WTC11 (cell line): ENCODE results near the gene BLM. TPM values are rescaled to one million over a fixed set of nuclear protein-coding genes. Genes with fewer than 3 reads are reported as not detected.

Source experiments
- ATAC-seq: fragments of 200-7000 bp; cut with Tn5 transposase; 2 replicates; pipeline ENCODE4 v1.10.0; 2021; ENCODE audit warnings: mild to moderate bottlenecking, moderate library complexity
- CTCF ChIA-PET: fragments of 300-600 bp; sonication (Branson Sonifier 250); formaldehyde crosslinking; loops from one replicate; lab custom pipeline; 2021; ENCODE audit warnings: antibody characterized with exemption; lab: Charles Lee
- POLR2A ChIA-PET: fragments of 350-600 bp; sonication (Branson Sonifier 250); formaldehyde crosslinking; loops from one replicate; lab custom pipeline; 2021; ENCODE audit warnings: antibody characterized with exemption; lab: Charles Lee
- DNase-seq: peaks from one replicate; pipeline ENCODE4 v3.0.0; 2021; ENCODE audit warnings: low spot score
- H3K27ac Mint-ChIP-seq: 2 replicates; pipeline ENCODE4 v1.8.0; 2021; ENCODE audit warnings: mixed read lengths
- H3K27me3 Mint-ChIP-seq: 2 replicates; pipeline ENCODE4 v1.8.0; 2021; ENCODE audit warnings: low read depth, mild to moderate bottlenecking, moderate library complexity, mixed read lengths
- H3K36me3 Mint-ChIP-seq: 2 replicates; pipeline ENCODE4 v1.8.0; 2021; ENCODE audit warnings: mixed read lengths
- H3K4me1 Mint-ChIP-seq: 2 replicates; pipeline ENCODE4 v1.8.0; 2022; ENCODE audit warnings: mixed read lengths
- H3K4me3 Mint-ChIP-seq: 2 replicates; pipeline ENCODE4 v1.8.0; 2021; ENCODE audit warnings: mild to moderate bottlenecking, moderate library complexity, mixed read lengths
- H3K9me3 Mint-ChIP-seq: 2 replicates; pipeline ENCODE4 v1.8.0; 2021; ENCODE audit warnings: mixed read lengths
- ATF3 ChIP-seq: sonication (generic); formaldehyde crosslinking; conservative IDR thresholded peaks from 2 replicates; pipeline ENCODE4 v1.8.1; 2022; ENCODE audit warnings: mild to moderate bottlenecking, missing genetic modification reagents
- E2F4 ChIP-seq: sonication (generic); formaldehyde crosslinking; IDR thresholded peaks from 2 replicates; pipeline ENCODE4 v1.8.1; 2022; ENCODE audit warnings: low read depth, mild to moderate bottlenecking, moderate library complexity, missing genetic modification reagents, borderline replicate concordance
- ELF4 ChIP-seq: sonication (generic); formaldehyde crosslinking; IDR thresholded peaks from 2 replicates; pipeline ENCODE4 v1.8.1; 2022; ENCODE audit warnings: low read depth, mild to moderate bottlenecking, moderate library complexity, missing genetic modification reagents
- NR2C2 ChIP-seq: sonication (generic); formaldehyde crosslinking; IDR thresholded peaks from 2 replicates; pipeline ENCODE4 v1.8.0; 2022; ENCODE audit warnings: mild to moderate bottlenecking, missing genetic modification reagents
- RELA ChIP-seq: sonication (generic); formaldehyde crosslinking; IDR thresholded peaks from 2 replicates; pipeline ENCODE4 v1.8.1; 2022; ENCODE audit warnings: missing genetic modification reagents, mild to moderate bottlenecking, borderline replicate concordance
- ZNF423 ChIP-seq: fragments of 250-450 bp; sonication (Bioruptor Pico); IDR thresholded peaks from 2 replicates; pipeline ENCODE4 v2.1.2; 2022; ENCODE audit warnings: mild to moderate bottlenecking, moderate library complexity
- total RNA-seq: library from RNA; stranded (reverse); gene quantifications from 3 replicates; pipeline ENCODE4 v1.2.3, GENCODE V29; 2021
- TF ChIP-seq, protein P1 (sequence below): fragments of 250-450 bp; sonication (Bioruptor Pico); IDR thresholded peaks from 2 replicates; pipeline ENCODE4 v1.9.0; 2021; ENCODE audit warnings: mild to moderate bottlenecking, borderline replicate concordance
- TF ChIP-seq, protein P2 (sequence below): sonication (generic); formaldehyde crosslinking; IDR thresholded peaks from 2 replicates; pipeline ENCODE4 v1.8.1; 2023; ENCODE audit warnings: mild to moderate bottlenecking, missing genetic modification reagents, borderline replicate concordance
- TF ChIP-seq, protein P3 (sequence below): fragments of 250-450 bp; sonication (Bioruptor Pico); IDR thresholded peaks from 2 replicates; pipeline ENCODE4 v2.1.2; 2022; ENCODE audit warnings: mild to moderate bottlenecking, moderate library complexity
- TF ChIP-seq, protein P4 (sequence below): sonication (generic); formaldehyde crosslinking; IDR thresholded peaks from 2 replicates; pipeline ENCODE4 v1.8.1; 2023; ENCODE audit warnings: mild to moderate bottlenecking, missing genetic modification reagents, moderate library complexity

BLM gene
- total RNA-seq, 1 experiment from 2014 or later, result 40.5 TPM

- TF ChIP-seq, protein P1, sequence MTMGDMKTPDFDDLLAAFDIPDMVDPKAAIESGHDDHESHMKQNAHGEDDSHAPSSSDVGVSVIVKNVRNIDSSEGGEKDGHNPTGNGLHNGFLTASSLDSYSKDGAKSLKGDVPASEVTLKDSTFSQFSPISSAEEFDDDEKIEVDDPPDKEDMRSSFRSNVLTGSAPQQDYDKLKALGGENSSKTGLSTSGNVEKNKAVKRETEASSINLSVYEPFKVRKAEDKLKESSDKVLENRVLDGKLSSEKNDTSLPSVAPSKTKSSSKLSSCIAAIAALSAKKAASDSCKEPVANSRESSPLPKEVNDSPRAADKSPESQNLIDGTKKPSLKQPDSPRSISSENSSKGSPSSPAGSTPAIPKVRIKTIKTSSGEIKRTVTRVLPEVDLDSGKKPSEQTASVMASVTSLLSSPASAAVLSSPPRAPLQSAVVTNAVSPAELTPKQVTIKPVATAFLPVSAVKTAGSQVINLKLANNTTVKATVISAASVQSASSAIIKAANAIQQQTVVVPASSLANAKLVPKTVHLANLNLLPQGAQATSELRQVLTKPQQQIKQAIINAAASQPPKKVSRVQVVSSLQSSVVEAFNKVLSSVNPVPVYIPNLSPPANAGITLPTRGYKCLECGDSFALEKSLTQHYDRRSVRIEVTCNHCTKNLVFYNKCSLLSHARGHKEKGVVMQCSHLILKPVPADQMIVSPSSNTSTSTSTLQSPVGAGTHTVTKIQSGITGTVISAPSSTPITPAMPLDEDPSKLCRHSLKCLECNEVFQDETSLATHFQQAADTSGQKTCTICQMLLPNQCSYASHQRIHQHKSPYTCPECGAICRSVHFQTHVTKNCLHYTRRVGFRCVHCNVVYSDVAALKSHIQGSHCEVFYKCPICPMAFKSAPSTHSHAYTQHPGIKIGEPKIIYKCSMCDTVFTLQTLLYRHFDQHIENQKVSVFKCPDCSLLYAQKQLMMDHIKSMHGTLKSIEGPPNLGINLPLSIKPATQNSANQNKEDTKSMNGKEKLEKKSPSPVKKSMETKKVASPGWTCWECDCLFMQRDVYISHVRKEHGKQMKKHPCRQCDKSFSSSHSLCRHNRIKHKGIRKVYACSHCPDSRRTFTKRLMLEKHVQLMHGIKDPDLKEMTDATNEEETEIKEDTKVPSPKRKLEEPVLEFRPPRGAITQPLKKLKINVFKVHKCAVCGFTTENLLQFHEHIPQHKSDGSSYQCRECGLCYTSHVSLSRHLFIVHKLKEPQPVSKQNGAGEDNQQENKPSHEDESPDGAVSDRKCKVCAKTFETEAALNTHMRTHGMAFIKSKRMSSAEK, result no peak
Observed at GRCh38 chr15:90829942-90830440, 112.8 kb downstream of the BLM start (continued).

GRCh38 chr15:90834626-90835025 is 117.5 kb downstream of the BLM start:
- DNase-seq, result no peak
- H3K9me3 Mint-ChIP-seq, result no peaks in the 10 kb centered on the region
- ChIA-PET POLR2A (no interaction called here), CTCF (interaction anchor here (1.0 to 1.4 kb wide), 2 partner anchors 51 to 97 kb away, joined by 3 to 4 read pairs; partner anchors contain the start of gene HDDC3)
- H3K27ac Mint-ChIP-seq, result no peak overlapping the region
- no peaks in the 10 kb centered on the region for H3K27me3 Mint-ChIP-seq
- no peak for ATAC-seq
- H3K4me1 Mint-ChIP-seq, result peaks cover 41% of the 10 kb centered on the region
- no peak overlapping the region for H3K4me3 Mint-ChIP-seq
- TF ChIP-seq, protein P2, sequence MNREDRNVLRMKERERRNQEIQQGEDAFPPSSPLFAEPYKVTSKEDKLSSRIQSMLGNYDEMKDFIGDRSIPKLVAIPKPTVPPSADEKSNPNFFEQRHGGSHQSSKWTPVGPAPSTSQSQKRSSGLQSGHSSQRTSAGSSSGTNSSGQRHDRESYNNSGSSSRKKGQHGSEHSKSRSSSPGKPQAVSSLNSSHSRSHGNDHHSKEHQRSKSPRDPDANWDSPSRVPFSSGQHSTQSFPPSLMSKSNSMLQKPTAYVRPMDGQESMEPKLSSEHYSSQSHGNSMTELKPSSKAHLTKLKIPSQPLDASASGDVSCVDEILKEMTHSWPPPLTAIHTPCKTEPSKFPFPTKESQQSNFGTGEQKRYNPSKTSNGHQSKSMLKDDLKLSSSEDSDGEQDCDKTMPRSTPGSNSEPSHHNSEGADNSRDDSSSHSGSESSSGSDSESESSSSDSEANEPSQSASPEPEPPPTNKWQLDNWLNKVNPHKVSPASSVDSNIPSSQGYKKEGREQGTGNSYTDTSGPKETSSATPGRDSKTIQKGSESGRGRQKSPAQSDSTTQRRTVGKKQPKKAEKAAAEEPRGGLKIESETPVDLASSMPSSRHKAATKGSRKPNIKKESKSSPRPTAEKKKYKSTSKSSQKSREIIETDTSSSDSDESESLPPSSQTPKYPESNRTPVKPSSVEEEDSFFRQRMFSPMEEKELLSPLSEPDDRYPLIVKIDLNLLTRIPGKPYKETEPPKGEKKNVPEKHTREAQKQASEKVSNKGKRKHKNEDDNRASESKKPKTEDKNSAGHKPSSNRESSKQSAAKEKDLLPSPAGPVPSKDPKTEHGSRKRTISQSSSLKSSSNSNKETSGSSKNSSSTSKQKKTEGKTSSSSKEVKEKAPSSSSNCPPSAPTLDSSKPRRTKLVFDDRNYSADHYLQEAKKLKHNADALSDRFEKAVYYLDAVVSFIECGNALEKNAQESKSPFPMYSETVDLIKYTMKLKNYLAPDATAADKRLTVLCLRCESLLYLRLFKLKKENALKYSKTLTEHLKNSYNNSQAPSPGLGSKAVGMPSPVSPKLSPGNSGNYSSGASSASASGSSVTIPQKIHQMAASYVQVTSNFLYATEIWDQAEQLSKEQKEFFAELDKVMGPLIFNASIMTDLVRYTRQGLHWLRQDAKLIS, result no peak
- TF ChIP-seq E2F4 (CRISPR knock-in tag) (no peak), RELA (no peak)
- TF ChIP-seq, protein P3, sequence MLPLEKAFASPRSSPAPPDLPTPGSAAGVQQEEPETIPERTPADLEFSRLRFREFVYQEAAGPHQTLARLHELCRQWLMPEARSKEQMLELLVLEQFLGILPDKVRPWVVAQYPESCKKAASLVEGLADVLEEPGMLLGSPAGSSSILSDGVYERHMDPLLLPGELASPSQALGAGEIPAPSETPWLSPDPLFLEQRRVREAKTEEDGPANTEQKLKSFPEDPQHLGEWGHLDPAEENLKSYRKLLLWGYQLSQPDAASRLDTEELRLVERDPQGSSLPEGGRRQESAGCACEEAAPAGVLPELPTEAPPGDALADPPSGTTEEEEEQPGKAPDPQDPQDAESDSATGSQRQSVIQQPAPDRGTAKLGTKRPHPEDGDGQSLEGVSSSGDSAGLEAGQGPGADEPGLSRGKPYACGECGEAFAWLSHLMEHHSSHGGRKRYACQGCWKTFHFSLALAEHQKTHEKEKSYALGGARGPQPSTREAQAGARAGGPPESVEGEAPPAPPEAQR (CRISPR knock-in tag), result no peak
- TF ChIP-seq, protein P4, sequence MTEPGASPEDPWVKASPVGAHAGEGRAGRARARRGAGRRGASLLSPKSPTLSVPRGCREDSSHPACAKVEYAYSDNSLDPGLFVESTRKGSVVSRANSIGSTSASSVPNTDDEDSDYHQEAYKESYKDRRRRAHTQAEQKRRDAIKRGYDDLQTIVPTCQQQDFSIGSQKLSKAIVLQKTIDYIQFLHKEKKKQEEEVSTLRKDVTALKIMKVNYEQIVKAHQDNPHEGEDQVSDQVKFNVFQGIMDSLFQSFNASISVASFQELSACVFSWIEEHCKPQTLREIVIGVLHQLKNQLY (CRISPR knock-in tag), result no peak
- no peaks in the 10 kb centered on the region for H3K36me3 Mint-ChIP-seq

DNA sequence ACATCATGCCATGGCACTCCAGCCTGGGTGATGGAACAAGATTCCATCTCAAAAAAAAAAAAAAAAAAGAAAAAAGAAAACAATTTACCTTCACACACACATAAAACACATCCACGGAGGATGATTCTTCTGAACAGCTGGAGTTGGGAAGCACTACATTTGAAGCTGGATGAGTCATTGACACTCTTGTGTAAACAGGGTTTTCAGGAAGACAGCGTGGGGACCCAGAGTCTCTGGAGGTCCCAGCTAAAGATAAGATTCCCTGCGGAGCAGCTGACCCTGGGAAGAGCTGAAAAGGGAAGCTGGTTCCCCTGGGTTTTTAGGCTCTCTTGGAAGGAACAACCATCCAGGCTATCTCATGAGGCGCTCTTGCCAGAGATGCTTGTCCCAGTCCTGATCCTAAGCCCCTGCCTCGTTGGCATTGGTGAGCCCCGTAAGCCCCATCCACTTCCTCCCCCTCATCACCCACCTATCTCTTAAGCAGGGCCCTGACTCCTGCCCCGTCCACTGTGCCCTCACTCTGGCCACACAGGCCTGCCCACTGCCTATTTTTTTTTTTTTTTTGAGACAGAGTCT is 119.2 kb downstream of the BLM start:
- Mint-ChIP-seq H3K4me1 (peaks cover 51% of the 10 kb centered on the region), H3K9me3 (no peaks in the 10 kb centered on the region), H3K36me3 (no peaks in the 10 kb centered on the region), H3K27ac (no peak overlapping the region; the same call in 1 of the 2 replicates), H3K4me3 (no peak overlapping the region)
- ATAC-seq (no peak), DNase-seq (no peak)
- CTCF ChIA-PET, result no interaction called here
- POLR2A ChIA-PET, result no interaction called here
- no peak for TF ChIP-seq ATF3 (CRISPR knock-in tag)
- TF ChIP-seq ELF4, result no peak
- no peak for TF ChIP-seq ZNF423
- TF ChIP-seq NR2C2 (CRISPR knock-in tag), result no peak
- TF ChIP-seq, all 79 proteins: peak for 0
- H3K27me3 Mint-ChIP-seq, result no peaks in the 10 kb centered on the region
